HG03521 (cell line): ENCODE results near the gene ITPK1.

Experiments
- ATAC-seq: cut with Tn5 transposase; IDR thresholded peaks from one replicate; pipeline ENCODE4 v1.9.1; 2021; ENCODE audit warnings: mild to moderate bottlenecking, moderate library complexity; ENCODE audit not compliant: unreplicated experiment

Gene ITPK1

GRCh38 chr14:93030761-93031160 is 85.0 kb downstream of the ITPK1 start:
- ATAC-seq: no peak

GRCh38 chr14:93029911-93030508 is 85.7 kb downstream of the ITPK1 start:
- ATAC-seq: no peak

DNA sequence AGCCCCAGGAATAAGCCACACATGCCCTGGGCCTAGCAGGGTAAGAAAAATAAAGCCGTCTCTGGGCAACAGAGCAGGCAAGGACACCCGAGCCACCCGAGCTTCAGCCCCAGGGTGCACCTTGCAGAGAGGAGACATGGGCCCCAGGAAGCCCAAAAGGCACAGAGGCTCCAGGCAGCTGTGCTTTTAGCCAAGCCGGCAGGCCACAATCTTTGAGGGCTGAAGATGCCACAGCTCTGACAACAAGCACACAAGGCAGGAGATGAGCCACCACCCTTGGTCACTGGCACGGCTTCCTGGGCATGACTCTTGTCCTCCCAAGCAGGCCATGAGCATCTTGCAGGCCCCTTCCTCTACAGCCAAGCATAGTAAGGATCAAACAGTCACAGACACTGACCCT is 86.3 kb downstream of the ITPK1 start:
- no peak for ATAC-seq

DNA sequence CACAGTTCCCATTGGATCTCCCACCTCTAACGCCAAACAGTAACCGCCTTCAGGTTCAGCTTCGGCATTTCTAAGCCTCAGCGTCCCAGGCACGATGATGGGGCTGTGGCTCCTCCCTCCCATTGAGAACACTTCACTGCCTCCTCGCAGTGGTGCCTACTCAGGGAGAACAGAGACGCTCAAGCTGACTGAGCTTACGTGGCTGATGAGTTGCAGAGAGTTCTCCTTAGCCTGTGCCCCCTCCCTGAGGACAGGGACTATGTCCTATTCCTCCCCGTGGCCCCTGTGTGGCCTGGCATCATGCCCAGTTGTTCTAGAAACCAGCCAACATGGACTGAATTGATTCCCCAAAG is 87.0 kb downstream of the ITPK1 start:
- no peak for ATAC-seq

DNA sequence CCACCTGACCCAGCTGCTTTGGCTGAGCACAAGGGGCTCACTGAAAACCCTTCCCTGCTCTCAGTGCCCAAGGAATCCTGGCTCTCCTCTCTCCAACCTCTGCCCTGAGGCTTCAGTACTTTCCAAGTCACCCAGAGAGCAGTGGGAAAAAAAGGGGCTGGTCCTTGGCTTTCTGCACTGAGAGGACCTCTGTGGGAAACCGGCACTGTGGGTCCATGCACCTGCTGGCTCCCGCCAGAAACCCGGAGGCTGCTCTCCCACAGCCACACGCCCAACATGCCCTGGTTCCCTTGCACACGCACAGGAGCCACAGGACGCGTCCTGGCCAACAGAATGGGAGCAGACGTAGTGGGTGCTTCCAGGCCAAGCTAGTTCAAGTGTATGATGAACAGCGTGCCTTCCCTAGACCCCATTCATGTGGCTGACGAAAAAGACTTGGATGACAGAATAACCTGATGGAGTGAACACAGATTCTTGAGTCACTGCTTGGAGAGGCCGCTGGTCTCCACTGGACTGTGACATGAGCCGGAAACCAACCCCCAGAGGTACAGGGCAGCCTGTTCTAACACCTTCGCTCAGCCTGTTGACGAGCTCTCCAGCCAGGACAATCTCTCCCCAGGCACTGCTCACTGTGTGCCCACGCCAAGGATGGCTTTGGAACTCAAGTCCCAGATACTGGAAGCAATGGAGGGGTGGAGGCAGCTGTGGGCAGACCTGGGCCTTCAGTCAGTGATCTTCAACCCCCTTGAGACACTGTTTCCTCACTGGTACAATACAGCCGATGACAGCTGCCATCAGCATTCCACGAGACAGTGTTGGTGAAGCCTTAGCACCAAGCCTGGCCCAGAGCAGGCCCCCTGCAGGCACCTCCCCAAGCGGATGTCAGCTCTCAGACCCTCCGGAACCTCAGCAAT is 87.7 kb downstream of the ITPK1 start:
- no peak for ATAC-seq

GRCh38 chr14:93026339-93026738 is 89.4 kb downstream of the ITPK1 start:
- ATAC-seq: no peak

GRCh38 chr14:93025055-93025454 is 90.7 kb downstream of the ITPK1 start:
- ATAC-seq: no peak

- ATAC-seq: no peak
These were observed 91.2 kb downstream of the ITPK1 start for GRCh38 chr14:93024493-93024892.

- ATAC-seq: no peak
These were observed 91.8 kb downstream of the ITPK1 start for GRCh38 chr14:93023802-93024434.

DNA sequence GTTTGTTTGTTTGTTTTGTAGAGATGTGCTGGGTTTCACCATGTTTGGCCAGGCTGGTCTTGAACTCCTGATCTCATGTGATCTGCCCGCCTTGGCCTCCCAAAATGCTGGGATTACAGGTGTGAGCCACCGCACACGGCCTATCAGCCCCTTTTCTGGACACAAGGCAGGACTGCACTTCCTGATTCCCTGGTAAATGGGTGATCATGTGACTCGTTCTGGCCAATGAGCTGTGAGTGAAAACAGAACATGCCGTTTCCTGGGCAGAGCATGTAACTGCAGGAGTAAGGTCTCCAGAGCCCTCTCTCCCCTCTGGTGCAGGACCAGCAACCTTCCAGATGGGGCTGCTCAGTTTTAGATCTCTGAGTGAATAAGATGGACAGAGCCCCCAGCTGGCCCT is 92.7 kb downstream of the ITPK1 start:
- no peak for ATAC-seq

DNA sequence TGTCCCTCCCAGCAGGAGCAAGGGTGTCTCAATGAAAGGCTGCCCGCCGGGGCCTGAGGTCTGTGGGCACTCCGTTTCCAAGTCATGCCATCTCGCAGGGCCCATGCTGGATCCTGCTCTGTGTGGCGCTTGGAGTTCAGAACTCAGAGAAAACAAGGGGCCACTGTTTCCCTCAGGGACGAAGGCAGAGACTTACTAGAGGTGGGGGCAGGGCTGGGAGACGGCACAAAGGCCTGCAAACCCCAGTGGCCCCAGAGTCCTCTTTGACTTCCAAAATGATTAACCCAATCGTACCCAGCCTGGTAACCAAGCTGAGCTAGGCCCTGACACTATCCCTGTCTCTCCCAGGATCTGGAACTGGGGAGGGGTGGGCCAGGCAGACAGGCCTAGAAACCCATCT is 95.8 kb downstream of the ITPK1 start:
- no peak for ATAC-seq

DNA sequence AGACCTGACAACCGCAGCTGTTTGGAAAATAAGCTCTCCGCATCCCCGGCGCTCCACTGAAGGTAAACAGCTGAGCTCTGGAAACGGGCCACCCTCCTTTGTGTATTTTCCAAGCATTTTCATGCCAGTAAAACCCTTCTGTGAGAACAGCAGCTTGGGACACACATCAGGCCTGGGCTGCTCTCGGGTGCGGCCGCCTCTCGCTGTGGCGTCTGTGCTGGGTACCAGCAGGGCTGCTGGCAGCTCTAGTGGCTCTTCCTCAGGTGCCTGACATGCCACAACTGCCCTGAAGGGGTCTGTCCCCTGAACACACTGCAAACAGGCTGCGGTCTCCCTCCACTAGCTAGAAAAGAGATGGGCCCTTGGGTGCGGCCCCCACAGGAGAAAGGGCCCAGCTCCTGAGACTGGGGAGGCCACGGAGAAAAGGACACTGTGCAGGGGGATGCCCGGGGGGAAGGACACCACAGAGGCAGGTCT is 96.3 kb downstream of the ITPK1 start:
- ATAC-seq: no peak

GRCh38 chr14:93018366-93018765 is 97.4 kb downstream of the ITPK1 start:
- ATAC-seq: no peak

GRCh38 chr14:93017898-93018297 is 97.8 kb downstream of the ITPK1 start:
- no peak for ATAC-seq

DNA sequence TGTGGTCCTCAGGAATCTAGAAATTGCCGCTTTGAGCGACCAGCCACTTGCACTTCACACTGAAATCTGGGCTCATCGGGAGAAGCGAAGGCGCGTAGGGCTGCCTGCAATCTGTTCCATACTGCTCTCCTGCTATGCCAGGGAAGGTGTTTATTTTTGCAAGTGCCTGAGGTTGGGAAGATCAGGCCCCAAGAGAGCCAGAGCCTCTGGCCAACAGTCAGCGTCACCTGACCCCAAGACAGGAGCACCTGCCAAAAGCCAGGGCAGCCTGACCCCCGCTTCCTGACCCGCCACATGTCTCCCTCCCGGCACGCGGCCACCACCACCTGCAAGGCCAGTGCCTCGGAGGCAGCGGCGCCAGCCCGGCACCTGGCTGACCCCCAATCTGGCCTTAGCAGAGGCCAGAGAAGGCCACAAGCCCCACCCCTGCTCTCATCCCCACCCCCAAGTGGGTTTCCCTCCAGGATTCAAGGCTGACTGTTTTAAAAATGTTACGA is 98.4 kb downstream of the ITPK1 start:
- no peak for ATAC-seq

DNA sequence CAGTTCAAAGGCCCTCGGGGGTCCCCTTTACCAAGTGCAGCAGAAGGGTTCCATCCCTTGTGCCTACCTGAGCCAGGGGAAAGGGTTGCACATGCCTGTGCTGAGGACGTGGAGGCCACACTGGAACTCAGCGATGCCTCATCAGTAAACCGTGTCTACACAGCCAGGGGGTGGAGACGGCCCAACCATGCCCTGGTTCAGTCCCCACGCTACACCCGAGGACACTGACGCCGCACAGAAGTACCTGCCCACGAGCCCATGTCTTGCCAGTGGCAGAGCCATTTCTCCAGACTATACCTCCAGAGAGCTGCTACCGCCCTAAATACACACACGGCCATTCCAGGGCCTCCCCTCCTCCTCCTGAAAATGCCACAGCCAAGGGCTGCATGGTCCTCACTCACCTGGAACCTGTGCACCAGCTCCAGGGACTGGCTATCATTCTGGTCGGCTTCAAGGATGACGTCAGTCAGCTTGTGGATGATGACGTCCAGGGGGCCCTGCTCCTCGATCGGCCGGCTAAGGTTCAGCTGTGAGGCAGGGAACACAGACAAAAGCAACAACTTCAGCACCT is 99.4 kb downstream of the ITPK1 start:
- no peak for ATAC-seq

- ATAC-seq: no peak
These were observed 100.2 kb downstream of the ITPK1 start for GRCh38 chr14:93015505-93015904.

DNA sequence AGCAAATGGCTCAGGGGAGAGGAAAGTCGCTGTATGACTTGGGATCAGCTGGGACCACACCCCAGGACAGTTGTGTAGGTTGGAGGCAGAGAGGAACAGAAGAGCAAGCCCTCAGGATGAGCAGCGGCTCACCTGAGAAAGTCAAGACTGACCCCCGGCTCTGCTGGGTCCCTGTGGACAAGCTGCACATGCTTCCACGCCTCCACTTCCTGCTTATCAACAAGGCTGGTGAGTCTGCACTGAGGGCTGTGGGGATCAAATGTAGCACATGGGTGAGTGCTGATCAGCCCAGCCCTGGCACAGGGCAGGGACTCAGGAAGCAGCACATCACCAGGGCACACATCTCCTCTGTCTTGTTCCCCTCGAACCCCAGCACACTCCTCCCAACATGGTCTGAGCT is 100.7 kb downstream of the ITPK1 start:
- ATAC-seq: no peak

- no peak for ATAC-seq
These were observed 101.4 kb downstream of the ITPK1 start for GRCh38 chr14:93014058-93015023.
